CD4-positive, alpha-beta T cell treated with Interleukin-10 for 1 hour (primary cell): ENCODE measurements around the gene TECPR1.
A peak's percentile ranks its signal among the peaks of the same experiment; 100 is the strongest.

Experiments used
- DNase-seq: peaks from one replicate; pipeline ENCODE4 v3.0.0-alpha.2; 2020

The TECPR1 gene, protein sequence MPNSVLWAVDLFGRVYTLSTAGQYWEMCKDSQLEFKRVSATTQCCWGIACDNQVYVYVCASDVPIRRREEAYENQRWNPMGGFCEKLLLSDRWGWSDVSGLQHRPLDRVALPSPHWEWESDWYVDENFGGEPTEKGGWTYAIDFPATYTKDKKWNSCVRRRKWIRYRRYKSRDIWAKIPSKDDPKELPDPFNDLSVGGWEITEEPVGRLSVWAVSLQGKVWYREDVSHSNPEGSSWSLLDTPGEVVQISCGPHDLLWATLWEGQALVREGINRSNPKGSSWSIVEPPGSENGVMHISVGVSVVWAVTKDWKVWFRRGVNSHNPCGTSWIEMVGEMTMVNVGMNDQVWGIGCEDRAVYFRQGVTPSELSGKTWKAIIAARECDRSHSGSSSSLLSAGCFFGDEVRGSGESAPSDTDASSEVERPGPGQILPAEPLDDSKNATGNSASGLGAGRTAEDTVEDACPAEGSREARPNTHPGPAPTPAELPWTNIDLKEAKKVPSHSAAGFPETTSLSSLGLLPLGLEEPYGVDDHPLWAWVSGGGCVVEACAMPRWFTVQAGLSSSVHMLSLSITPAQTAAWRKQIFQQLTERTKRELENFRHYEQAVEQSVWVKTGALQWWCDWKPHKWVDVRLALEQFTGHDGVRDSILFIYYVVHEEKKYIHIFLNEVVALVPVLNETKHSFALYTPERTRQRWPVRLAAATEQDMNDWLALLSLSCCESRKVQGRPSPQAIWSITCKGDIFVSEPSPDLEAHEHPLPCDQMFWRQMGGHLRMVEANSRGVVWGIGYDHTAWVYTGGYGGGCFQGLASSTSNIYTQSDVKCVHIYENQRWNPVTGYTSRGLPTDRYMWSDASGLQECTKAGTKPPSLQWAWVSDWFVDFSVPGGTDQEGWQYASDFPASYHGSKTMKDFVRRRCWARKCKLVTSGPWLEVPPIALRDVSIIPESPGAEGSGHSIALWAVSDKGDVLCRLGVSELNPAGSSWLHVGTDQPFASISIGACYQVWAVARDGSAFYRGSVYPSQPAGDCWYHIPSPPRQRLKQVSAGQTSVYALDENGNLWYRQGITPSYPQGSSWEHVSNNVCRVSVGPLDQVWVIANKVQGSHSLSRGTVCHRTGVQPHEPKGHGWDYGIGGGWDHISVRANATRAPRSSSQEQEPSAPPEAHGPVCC

DNA sequence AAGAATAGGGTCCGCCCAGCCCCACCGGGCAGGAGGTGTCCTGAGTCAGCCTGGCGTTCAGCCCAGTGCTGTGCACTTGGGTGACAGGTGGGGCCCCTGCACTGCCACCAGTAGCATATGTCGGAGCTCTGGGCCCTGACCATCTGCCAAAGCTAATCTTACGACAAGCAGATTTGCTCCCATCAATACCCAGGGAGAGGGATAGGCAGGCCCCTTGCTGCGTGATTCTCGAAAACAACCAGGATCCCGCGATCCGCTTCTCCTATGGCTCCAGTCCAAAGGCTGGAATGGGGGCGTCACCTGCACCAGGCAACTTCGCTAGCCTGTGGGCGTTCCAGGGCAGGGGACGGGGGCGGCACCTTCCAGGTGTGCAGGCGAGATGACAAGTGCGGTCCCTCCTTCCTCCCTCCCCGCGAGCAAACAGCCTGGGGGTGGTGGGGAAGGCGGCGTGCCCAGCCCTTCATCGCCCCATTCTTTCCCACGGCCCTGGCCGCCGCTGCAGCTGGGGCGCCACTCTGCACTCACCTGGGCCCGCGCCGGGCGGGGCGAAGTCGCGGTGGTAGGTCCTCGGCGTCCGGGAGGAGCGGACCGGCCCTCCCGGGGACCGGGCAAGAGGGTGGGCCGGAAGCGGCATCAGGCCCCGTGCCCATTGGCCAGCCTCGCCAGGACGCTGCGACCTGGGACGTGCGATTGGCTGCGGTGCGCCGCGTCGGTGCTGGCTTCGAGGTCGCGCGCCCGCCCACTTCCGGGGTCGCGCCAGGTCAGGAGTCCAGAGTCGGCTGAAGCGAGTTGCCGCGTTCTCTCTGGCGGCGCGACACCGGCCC, at the start of gene TECPR1:
TSS of gene TECPR1 (minus strand) at position 632 of the 824 bp plus-strand sequence. CDS start 6,086 bp downstream, outside the sequence.
- DNase-seq = peak; percentile 88

DNA sequence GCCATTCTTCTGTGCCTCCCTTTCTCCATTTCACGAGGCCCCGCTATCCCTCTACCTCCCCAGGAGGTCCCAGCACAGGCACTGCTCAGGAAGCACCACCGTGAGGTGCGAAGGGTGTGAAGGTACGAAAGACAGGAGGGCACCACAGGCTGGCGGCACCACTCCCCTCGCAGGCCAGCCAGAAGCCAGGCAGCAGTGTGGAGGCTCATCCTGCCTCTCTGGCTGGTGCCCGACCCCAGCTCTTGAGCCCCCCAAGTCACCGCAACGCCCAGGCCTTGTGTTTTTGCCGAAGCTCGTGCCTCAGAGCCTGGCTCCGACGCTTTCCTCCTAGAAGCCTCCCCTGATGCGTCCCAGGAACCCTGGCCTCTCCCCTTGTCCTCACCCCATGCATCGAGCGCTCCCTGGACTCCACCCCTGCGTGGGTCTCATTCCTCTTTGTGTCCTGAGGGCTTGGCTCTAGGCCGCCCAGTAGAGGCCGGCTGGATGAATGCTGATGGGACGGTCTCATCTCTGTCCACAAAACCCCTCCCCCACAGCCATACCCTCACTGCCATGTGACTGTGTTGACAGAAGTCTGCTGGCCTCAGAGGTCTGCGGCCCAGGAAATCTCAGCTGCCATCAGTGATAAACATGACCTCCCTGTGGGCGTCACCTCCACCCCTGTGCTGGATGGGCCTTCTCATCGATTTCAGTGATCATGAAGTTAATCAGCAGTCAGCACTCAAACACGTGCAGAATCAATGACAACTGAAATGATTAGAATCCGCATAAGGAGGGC, 48.8 kb upstream of the TECPR1 start:
- DNase-seq = no peak

DNA sequence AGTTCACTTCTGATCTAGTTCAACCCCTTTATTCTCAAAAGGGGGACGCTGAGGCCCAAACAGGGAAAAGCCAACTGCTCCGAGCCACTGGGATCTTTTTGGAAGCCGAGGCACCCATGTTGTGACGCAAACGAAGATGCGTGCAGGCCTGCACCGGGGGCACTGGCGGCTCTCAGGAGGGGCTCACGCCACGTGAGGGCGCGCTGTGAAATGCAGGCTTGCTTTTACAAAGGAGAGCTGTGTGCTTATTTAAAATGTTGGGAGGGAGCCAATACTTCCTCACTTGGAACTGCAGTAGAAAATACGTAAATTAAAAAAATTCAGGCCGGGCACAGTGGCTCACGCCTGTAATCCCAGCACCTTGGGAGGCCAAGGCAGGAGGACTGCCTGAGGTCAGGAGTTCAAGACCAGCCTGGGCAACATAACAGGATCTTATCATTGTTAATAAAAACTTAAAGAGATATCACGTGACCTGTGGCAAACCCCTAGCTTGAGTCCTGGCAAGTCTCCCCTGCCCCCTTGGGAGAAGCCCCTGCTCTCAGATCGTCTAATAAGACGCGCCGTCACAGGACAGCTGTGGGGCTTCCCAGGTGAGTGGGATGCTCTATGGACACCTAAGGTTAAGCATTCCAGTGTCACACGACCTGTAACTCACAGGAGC, 45.7 kb upstream of the TECPR1 start:
- DNase-seq = no peak

DNA sequence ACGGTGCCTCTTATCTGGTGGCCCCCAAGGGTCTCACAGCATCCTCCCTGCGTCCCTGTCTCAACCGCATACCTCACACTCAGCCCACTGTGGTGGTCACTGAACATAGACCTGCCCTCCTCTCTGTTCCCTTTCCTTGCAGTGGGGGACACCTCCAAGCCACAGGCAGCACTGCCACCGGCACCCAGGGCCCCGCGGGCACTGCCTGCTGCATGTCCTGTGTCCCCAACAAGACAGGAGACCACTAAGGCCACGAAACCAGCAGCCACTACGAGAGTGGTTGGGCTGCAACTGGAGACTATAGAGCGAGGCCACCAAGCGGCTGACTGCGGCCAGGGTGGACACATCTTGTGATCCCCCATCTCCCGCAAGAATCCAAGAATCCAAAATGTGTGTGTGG, 44.8 kb upstream of the TECPR1 start:
- no peak for DNase-seq

DNA sequence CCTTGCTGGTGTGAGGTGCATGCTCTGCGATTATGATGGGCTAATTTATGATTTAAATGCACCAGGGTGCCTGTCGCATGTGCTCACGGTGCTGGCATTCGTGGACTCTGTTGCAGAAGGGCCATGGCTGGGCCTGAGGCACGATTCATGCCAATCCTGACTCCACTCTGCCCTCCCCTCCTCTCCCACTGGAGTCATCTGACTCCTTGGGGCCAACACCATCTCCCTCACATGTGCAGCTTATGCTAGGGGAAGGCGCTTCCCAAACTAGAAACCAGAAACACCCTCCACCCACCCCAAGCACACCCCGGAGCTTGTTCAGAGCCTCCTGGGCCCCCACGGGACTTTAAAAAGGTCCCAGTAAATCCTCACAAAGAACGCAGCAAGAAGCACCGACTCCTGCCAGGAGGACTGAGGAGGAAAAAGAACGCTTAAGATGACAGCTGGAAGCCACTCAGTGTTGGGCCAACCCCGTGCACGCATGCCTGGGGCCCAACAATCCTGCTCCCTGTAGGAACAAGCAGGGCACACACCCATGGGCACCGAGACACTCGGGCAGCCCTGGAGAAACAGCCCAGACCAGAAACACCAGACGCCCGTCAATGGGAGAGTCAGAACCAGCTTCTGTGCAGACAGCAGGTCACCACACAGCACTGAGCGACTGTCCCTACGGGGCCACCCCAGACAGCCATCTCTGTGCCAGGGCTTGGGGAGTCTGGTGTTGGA, 43.6 kb upstream of the TECPR1 start:
- DNase-seq = no peak

DNA sequence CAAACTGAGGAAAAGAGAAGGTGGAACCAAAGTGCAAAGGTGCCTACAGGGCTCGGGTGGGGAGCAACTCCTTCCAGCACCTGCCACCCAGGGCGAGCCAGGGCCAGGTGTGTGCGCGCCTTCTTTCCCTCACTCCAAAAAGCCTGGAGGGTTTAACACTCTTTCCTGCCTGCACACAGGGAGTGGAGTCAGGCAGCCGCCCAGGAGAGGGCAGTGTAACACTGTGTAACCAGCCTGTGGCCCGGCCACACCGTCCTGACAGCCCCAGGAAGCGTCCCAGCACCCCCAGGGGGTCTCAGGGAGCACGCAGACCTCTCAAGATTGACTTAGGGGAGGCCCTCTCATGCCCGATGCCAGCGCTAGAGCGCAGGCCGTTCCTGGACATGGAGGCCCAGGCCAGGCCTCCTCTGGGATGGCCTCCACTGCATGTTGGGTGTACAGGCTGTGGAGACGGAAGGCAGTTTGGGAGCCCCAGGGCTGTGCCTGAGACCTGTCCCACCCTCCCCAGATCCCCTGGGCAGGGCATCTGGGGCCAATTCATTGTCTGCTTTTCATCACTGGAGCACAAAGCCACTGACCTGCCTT, 42.9 kb upstream of the TECPR1 start:
- peak; percentile 22 for DNase-seq

DNA sequence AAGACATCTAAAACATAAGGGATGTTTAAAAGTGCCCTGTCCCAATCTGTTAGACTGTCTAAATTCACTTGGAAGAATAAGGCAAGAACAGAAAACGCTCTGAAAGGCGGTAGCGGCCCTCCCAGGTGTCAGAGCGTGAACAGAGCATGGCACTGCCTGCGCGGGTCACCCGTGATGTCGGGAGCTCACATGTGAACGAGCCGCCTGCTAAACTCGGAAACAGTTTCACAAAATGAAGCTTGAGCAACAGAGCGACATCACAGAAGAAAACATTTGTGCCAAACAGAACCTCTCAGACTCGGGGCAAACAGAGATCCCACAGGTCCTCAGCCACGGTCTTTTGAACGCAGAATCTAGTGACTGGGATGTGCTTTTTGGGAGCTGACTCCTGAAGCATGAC, 42.3 kb upstream of the TECPR1 start:
- DNase-seq = no peak

DNA sequence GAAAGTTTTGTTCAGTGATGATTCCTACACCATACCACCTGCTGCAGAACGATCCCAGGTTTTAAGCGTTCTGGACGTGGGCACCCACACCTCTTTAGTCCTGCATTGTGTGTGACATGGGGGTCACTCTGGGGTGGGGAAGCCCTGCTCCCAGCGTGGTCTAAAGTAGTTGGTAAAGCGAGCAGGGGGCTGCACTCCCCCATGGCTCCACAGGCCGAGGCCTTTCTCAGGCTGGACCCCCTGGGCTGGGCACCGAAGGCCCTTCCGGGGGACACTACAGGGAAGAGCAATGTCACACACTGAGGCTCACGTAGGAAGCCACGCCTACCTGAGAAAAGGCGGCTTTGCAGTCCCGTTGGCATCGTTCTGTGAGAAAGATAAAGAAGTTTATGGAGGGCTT, 41.7 kb upstream of the TECPR1 start:
- DNase-seq = no peak

DNA sequence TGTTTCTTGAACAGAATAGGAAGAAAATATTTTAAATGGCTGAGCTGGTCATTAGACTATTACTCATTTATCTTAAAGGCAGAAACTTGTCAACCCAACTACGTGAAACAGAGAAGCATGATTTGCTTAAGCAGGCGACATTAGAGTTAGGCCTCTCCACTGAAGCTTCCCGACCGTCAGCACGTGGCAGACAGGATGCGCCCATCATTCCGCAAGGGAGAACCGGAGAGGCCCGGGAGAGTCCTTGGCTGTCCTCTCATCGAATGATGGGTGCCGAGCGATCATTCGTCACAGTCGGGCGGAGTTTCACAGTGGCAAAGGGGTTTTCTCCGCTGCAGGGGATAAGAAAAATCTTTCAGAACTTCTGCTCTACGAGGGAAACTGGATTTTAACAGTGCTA, 41.2 kb upstream of the TECPR1 start:
- no peak for DNase-seq

DNA sequence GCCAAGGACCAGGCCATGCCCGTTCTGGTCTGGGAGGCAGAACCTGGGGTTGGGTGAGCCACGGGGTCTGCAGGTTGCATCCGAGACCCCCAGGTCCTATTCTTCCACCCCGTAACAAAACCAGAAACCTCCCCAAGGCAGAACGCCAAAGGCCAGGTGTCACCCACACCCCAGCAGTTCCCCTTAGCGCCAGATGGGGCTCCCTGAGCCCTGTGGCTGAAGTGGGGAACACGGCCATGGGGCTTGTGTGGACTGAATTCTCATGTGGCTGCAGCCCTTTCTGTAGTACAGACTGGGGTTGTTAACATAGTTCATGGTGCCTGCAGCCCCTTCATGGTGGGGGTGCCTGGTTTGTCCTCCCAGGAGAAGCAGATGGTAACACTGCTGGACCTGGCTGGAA, 39.7 kb upstream of the TECPR1 start:
- no peak for DNase-seq

DNA sequence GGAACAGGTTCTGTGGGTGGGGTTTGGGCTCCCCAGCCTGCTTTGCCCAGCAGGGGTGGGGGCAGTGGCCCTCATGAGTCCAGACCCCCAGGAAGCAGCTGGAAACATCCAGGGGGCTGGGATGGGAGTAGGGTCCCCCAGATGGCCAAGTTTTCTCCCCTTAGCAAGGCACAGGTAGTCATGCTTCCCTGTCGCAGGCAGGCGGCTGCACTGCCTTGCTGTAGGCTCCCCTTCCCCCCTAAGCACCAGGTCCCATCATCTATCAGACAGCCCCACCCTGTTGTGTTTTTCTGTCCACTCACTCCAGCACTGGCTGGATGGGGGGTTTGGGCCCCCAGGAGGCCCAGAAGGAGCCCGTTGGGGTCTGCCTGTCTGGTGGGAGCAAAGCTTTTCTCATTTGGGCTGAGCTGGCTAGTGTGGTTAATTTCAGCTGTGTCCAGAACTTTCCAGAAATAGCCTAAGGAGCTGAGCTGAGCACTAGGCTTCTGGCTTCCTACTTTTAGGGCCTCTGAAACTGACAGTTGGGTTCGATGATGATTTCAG, 37.4 kb upstream of the TECPR1 start:
- no peak for DNase-seq

DNA sequence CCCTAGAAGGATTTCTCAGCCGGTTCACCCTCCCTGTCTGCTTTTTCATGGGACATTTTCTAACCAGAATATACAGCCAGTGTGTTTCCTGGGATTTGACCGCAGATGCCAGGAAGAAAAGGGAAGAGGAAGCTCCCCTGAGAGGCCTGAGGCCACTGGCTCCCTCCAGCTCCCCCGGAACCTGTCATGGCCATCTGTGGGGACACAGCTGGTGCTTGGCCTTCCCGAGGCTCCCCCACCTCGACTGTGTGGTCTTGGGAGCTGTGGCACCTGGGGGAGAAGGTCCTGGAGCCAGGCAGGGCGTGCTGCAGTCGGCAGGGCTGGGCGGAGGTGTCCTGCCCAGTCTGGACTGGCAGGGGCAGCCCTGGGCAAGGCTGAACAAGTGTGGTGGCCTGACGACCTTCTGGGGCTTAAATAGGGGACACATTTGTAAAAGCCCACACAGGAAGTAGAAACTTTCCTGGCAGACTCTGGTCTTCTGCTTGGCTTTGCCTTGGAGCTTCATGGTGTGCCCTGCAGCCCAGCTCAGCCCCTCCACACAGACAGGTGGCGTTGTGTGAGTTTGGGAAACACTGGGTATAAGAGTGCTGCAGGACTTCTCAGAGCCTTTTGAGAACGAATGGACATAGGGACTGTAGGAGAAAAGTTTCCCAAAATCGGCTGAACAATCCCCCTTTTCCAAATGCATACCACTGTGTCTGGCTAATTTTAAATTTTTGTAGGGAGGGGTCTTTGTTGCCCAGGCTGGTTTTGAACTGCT, 36.2 kb upstream of the TECPR1 start:
- DNase-seq = no peak

DNA sequence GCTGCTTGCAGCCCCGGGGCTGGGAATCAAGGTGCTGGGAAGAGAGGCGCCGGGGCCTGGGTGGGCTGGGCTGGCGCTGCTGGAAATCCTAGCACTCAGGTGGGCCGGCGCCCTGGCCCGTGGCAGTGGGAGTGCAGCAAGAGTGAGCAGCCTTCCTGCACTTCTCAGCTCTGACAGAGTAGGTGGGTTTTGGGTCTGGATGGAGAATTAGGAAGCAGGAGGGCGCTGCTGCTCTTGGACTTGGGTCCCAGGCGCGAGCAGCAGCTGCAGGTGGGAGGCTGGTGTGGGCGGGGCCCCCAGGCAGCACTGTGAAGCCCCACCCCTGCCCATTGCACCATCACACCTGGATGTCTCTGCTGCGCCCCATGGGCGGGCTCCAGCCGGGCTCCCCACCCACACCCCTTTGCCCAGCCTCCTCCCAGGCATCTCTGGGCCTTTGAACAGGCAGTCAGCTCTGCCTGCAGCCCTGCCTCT, 35.5 kb upstream of the TECPR1 start:
- no peak for DNase-seq

DNA sequence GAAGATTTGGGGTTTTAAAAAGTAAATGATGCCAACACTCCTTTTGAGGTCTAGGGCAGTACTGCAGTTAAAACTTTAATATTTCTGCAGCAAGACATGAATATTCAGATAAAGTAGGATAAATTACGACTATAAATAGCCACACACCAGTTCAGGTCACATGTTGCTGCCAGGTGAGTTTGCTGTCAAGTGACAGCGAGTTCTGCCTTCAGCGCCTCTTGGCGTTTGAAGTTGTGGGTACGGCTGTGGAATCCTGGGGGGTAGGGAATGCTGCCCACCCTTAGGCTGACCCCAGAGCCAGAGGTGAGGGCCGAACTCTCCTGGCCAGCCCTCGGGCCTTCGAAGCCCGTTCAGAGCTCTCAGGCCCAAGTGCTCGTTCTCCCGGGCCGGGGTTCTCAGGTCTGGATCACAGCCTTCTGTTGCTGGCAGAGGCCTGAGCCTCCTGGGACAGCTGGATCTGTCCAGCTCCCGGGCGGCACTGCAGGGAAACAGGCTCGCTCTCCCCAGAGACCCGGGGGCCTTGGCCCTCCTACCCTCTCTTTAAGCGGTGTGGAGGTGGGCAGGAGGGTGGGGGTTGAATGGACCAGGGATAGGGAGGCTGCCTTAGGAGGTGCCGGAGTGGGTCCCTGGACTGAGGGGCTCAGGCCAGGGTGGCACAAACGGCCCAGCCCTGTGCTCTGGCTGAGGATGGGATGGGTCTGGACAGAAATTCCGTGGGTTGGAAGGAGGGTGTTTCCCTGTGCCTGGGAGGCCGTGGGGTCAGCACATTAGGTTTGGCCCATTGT, 34.9 kb upstream of the TECPR1 start:
- DNase-seq = no peak

DNA sequence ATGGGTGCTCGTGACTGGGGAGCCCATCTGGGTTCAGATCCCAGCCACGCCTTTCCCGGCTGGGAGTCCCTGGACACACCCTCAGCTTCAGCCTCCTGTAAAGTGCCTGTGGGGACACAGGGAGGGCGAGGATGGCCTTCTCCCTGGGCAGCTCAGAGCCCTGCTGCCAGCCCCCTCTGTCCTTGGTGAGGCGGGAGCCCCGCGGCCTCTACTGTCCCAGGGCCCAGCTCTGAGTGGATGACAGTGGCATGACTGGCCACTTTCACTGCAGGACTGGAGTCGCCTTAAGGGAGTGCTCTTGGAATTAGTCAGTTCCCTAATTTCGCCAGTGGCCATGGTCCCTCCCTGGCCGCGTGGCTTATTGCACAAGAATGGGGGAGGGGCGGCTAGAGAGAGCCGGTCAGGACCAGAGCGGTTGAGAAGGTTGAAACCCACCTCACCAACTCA, 34.1 kb upstream of the TECPR1 start:
- DNase-seq = no peak

DNA sequence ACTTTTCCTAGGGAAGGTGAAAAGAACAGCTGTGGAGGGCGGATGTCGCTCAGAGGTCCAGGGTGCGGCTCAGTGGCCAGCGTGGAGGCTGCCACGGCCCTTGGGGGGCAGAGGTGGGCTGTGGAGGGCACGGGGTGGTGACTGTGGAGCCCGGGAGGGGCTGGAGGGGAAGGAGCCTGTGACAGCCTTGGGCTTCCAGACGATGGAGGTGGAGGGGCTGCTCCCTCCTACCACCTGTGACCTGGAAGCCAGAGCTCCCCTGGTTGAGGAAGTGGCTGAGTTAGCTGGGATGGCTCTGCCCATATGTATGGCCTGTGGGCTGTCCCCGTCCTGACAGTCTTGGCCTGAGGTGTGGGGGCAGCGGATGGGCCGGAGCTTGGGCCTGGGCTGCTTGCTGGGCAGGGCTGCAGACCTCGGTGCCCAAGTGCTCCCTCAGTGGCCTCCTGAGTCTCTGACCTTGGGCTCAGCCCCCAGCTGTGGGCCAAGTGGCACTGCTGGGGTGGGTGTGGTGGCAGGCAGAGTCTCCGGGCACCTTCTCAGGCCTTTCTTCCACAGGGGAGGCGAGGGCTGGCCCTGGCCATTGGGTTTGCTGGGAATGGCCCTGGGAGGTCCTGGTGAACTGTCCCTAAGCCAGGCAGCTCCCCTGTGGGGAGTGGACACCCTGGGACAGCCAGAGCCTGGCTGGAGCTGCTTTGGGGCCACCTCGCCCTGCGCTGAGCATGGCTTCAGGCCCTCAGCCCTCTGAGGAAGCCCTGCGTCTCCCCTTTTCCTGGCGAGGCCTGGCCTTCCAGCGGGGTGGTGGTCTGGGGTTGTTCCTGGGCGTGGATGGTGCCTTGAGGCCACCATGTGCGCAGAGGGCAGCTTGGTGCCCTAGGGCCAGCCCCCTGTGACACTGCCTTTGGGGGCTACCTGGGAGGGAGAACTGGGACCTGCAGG, 33.4 kb upstream of the TECPR1 start:
- no peak for DNase-seq
